Measurements from ENCODE around the gene C19orf12.
"Not testable (repeated sequence)": the region's sequence is repeated elsewhere in the genome, so short reads cannot be mapped to it uniquely, and the experiment has no call there.

The C19orf12 gene

DNA sequence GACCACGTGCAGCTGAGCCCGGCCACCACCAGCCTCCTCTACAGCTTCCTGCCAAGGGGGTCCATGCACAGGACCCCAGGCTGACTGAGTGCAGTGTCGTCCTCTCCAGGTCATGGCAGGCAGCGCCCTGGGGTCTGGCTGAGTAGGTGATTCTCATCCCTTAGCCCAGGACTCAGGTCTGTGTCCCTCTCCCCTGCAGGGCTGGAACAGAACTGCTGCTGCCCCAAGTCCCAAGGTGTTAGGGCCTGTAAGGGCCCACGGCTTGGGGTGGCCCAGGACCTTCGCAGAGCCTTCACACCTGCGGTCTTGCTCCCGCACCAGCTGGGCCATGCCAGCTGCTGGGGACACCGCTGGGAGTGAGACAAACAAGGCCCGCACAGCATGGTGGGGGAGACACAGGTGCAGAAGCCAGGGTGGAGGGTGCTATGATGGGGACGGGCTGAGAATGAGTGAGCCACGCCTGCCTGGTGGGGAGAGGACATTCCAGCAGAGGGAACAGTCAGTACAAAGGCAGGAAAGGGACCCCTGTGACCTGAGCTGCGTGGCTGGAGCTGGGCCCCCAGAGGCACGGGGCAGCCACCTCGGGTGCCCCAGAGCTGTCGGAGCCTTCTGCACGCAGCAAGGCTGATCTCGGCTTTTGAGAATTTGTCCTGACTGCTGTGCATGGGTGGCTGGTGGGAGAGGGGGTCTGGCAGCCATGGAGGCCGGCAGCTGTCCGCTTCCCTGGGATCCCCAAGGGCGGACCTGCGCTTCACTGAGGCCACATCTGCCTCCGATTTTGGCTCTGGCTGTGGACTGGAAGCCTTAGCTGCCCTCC is 37.9 kb downstream of the C19orf12 start:
- no peak for DNase-seq (ENCODE audit: low read depth)

DNA sequence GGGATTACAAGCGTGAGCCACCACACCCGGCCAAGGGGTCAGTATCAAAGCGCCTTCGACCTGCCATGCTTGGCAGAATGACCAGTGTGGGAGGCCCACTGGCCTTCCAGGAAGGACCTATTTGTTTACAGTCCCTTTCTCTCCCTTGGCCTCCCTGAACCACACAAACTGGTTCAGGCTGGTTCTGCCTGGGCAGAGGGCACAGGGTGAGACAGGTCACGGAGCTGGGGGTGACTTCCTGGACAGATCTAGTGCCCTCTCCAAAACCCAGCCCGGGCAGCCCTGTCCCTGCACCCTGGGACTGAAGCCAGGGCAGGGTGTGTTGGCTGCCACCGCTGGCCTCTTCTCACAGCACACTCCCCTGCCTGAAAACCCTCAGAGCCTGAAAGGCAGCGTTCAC is 38.5 kb downstream of the C19orf12 start:
- no peak for DNase-seq (ENCODE audit: low read depth)

DNA sequence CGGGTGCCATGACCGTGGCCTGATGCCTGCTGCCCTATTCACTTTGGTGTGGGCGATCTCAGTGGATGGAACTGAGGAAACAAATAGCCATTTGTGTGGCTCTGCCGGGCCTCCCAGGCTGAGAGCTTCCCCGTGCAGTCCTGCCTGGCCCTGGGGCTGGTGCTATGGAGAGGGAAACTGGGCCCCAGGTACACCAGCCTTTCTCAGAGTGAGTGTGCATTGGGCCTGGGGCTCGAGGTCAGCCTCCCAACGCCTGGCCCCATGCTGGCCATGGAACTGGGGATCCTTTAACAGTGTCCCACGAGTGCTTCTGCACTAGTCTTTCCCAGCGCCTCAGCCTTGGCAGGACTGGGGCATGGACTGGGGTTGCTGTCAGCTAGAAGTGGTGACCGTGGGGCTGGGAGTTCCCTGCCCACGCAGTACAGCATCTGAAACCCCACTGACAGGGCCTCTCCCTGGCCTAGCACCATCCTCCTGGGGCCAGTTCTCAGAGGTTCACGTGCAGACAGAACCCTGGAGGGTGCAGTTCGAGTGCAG is 39.3 kb downstream of the C19orf12 start:
- DNase-seq (ENCODE audit: low read depth), result no peak

DNA sequence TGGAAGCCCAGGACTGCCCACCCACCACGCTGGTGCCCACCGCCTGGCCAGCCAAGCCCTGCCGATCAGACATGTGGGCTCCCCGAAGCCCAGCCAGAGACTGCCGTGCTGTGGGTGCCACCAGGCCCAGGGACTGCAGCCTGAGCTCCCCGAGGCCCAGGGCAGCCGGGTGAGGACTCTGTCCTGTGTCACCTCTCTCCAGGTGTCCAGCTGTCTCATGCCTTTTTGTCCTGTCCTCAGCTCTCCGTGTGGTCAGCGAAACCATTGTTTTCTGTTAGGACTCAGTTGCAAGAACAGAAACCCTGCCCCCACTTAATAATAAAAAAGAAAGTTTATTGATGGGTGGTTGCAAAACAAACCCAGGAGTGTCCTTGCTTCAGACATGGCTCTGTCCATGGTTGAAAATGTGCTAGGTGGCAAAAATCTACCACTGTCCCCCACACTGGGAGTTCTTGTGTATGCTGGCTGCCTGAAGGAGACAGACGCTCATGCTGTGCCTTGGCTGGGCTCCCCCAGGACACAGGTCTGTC is 39.9 kb downstream of the C19orf12 start:
- no peak for DNase-seq (ENCODE audit: low read depth)

DNA sequence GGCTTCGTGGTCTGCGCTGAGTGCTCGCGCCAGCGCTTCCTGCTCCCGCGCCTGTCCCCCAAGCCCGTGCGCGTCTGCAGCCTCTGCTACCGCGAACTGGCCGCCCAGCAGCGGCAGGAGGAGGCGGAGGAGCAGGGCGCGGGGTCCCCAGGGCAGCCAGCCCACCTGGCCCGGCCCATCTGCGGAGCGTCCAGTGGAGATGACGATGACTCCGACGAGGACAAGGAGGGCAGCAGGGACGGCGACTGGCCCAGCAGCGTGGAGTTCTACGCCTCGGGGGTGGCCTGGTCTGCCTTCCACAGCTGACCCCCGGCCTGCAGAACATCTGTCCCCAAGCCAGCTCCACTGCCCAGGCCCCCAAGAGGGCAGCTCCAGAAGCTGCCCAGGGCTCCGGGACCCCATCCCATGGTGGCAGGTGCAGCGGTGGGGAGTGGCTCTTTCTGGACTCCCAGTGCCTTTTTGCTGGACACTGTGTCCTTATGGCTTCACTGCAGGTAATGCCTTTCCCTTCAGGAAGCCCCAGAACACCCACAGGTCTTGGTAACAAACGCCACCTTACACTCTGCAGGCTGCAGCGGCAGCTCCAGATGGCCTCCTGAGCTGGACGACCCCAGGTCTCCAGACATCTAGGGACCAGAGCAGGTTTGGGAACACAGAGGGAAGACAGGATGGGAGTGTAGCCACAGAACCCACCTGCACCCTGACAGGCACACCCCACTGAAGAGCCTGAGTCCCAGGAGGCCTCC is 40.5 kb downstream of the C19orf12 start:
- no peak for DNase-seq (ENCODE audit: low read depth)

DNA sequence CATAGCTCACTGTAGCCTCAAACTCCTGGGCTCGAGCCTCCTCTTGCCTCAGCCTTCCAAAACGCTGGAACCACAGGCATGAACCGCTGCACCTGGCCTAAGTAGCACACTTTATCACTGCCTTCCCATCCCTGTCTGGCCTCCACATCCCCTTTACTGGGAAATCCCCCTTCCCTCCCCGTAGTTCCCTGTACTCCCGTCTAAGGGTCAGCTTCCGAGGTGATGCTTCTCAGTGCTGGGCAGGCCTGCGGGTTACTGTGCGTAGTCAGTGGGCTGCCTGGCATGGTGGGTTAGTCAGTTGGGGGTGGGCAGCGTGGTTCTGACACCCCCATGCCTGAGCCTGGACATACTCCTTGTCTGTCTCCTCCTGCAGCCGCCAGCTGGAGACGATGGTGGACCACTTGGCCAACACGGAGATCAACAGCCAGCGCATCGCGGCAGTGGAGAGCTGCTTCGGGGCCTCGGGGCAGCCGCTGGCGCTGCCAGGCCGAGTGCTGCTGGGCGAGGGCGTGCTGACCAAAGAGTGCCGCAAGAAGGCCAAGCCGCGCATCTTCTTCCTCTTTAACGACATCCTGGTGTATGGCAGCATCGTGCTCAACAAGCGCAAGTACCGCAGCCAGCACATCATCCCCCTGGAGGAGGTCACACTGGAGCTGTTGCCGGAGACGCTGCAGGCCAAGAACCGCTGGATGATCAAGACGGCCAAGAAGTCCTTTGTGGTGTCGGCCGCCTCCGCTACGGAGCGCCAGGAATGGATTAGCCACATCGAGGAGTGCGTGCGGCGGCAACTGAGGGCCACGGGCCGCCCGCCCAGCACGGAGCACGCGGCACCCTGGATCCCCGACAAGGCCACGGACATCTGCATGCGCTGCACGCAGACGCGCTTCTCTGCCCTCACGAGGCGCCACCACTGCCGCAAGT is 41.4 kb downstream of the C19orf12 start:
- no peak for DNase-seq (ENCODE audit: low read depth)

DNA sequence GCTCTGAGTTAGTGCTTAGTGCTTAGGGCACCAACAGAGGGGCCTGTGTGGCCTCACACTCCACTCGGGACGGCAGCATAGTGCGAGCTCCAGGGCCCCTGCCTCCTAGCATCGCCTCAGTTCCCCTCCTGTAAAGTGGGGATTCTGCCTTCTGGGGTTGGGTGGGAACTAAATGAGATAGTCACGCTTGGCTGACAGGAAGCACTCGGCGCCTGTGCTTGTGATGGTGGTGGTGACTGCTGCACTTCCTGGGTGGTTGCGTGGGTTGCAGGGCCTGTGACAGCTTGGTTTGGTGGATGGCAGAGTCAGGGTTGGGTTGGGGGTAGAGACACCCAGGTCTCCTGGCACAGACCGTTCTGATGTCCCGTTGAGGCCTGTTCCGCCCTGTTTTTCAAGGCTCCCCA is 42.1 kb downstream of the C19orf12 start:
- peak; percentile 62 for DNase-seq (ENCODE audit: low read depth)

DNA sequence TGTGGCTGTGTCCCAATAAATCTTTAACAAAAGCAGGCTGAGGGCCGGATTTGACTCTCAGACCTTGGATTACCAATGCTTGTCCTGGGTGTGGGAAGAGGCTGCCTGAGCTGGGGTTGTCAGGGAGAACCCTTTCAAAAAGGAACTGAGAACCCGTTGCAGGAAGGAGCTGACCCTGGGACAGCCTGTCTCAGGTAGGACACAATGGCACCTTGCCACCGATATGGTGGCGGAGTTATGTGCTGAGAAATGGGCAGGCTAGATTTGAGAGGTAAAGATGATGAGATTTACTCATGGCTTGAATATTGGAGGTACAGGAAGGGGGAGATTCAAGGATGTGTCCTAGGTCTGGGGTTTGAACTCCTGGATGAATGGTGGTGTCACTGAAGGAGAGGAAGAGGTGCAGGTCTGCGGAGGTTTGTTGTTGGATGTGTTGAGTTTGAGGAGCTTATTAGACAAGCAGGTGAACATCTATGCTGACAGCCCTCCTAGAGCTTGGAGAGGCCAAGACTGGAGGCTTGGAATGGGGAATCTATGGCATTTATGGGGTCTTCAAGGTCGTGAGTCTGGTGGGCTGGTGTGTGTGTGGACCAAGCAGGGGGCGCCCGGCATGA is 42.6 kb downstream of the C19orf12 start:
- DNase-seq (ENCODE audit: low read depth), result no peak

DNA sequence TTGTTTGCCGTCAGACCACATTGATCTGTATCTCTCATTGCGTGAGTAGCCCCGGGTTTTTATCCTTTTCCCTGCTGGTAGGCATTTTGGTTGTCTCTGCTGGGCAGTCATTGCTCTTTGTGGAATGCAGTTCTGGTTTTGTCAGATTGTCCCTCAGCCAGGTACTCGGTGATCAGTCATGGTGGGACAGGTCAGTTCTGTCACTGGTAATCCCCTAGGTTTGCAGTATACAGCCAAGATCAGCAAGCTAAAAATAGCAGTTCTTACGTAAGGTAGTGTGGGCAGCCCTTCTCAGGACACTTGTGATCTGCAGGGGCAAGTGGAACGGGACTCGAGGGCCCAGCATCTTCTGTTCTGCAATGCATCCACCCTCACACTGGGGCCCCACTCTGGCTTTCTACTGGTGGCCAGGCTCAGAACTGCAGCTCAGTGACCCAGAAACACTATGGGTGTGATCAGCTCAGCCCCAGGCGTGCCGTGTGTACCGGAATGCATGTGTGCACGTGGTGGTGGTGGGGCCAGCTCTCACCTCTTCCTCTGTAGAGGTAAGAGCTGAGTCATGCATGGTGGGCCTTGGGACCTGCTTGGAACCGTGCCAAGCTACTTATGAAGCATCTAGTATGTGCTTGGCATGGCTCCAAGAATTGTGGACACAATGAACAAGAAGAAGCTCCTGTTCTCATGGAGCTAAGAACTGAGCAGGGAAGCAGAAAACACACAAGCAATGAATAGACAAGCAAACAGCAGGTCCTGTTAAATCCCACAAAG is 43.5 kb downstream of the C19orf12 start:
- DNase-seq (ENCODE audit: low read depth), result peak; percentile 54

DNA sequence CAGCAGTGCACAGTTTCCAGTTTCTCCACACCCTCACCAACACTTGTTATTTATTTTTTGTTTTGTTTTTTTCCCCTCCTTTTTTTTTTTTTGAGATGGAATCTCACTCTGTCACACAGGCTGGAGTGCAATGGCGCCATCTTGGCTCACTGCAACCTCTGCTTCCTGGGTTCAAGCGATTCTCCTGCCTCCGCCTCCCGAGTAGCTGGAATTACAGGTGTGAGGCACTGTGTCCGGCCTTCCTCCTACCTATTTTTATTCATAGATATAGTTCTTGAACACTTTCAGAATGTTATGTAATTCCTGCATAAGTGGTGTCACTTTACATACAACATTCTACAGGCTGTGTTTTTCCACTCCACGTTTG is 44.1 kb downstream of the C19orf12 start:
- not testable (repeated sequence) for DNase-seq (ENCODE audit: low read depth)

DNA sequence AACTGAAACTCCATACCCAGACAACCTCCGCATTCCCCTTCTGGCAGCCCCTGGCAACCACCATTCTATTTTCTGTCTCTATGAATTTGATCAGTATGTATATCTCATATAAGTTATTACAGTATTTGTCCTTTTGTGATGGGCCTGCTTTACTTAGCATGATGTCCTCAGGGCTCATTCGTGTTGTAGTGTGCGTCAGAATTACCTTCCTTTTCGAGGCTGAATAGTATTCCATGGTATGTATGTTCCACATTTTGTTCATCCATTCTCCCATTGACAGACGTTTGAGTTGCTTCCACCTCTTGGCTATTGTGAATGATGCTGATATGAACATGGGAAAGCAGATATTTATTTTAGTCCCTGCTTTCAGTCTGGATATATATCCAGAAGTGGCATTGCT is 44.8 kb downstream of the C19orf12 start:
- DNase-seq (ENCODE audit: low read depth), result no peak

DNA sequence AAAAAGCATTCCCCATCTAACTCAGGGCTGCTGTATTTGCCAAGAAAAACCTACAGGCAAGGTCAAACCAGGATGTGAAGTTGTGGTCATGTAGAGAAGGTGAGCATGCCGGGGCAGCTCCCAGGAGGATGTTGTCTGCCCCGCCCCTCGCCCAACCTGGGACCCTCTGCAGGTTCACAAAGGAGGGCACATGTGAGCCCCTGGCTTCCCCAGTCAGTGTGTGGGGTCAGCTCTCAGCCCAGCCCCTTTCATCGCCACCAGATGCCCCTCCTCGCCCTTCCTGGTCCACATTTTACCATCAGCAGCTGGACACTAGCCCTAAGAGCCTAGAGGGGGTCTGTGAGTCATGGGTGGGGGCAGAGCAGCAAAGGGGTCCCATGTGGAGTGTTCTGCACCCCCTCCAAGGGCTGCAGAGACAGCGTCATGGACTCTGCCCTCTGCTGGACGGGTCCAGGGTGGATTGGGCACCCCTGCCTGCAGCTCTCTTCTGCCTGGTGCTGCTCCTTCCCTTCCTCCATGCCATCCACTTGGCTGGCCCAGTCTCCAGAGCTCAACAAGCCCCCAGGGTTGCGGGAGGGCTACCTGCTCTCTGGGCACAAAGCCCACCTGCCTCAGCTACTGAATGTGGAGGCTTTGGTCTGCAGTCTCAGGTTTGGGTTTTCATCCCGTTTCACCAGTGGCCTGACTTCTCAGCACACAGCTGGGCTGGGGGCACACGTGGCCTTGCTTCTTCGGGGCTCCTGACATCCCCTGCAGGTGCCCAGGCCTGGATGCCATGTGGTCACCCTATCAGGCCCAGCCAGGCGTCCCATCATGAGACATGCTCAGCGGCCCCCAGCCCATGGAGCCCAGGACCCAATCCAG is 46.1 kb downstream of the C19orf12 start:
- no peak for DNase-seq (ENCODE audit: low read depth)

DNA sequence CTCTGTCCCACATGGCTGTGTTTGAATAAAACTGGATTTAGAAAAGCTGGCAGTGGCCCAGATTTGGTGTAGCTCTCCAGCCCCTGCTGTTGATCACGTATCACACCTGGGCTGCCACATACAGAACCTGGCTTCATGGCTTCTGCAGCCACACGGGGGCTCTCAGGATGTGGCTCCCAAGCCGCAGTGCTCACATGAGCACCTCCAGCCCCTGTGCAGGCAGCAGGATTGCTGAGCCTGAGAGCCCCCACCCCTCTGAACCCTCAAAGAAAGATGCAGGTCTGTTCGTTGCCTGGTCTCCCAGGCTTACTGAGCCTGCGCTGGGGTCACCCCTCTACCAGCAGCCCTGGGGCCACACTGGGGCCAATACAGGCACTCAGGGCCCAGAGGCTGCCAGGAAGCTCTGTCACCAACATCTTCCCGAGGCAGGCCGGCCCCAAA is 47.1 kb downstream of the C19orf12 start:
- no peak for DNase-seq (ENCODE audit: low read depth)

DNA sequence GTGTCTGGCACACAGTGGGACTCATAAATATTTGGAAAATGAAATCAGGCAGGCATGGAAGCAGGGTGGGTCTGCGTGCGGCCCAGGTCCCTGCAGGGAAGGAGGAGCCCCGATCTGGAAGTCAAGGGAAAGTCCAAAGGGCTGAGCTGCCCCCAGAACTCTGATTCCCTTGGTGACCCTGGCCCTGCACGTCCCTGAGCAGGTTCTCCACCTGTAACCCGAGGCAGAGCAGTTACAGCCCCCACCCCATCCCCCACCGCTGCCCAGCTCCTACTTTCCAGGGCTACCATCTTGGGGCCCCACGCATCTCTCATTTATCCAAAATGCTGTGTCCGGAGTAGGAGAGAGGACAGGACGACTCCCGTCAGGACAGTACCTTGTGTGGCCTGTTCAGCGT is 47.7 kb downstream of the C19orf12 start:
- no peak for DNase-seq (ENCODE audit: low read depth)

DNA sequence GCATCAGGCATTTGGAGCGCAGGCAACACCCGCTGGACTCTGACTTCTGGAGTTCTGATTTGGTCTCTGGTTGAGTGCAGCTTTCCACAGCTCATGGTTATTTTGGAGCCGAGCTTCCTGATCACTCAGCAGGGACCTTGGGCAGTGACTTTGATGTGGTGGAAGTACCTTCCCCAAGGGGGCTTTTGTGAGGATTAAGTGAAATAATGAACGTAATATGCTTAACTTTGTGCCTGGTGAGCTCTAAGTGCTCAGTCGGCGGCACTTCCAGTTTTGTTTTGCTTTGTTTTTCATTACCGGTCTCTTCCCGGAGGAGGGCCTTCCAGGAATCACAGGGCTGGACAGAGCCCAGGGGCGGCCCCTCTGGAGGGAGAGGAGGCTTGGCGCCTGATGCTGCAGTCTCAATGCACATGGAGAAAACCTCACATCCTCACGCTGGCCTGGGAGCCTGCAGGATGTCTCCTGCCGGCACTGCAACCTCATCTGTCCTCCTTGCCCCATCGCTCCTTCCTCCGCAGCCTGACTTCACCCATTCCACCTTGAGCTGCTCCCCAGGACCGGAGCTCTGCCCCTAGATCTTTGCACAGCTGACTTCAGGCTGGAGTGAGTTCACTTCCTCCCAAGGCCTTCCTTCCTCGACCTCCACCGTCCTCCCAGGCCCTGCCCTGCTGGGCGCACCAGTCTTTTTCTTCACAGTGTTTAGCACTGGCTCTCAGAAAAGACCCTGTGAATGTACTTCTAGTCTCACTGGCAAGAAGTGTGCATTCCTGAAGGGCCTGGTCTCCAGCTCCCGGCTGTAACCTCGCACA is 48.3 kb downstream of the C19orf12 start:
- DNase-seq (ENCODE audit: low read depth), result no peak

DNA sequence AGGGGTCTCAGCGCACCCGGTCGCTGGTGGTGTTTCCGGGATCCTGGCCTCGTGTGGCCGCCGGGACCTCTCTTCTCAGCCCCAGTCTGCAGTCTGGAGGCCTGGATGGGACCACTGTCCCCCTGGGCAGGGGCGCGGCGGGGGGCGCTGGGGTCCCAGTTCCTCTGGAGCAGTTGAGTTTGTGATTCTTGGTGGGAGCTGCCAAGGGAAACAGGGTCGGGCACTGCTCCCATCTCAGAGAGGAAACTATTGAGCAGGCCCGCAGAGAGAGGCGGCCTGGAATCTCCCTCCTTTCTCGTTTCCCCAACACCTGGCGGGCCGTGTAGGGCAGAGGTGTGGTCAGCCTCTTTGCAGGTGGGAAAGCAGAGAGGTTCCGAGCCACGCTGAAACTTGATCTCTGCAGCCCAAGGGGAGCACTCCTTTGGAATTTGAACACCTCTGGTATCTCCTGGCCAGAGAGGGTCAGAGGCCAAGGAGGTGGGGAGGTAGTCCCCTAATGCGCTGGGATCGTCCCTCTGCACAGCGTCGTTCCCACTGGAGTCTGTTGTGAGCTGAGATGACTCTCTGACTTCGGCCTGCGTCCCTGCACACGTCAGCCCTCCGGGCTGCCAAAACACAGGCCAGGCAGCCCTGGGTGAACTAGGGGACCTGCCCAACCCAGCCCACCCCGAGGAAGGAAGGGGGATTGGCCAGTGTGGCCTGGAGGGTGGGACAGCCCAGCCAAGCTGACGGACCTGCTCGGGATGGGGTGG is 49.1 kb downstream of the C19orf12 start:
- DNase-seq (ENCODE audit: low read depth), result no peak

DNA sequence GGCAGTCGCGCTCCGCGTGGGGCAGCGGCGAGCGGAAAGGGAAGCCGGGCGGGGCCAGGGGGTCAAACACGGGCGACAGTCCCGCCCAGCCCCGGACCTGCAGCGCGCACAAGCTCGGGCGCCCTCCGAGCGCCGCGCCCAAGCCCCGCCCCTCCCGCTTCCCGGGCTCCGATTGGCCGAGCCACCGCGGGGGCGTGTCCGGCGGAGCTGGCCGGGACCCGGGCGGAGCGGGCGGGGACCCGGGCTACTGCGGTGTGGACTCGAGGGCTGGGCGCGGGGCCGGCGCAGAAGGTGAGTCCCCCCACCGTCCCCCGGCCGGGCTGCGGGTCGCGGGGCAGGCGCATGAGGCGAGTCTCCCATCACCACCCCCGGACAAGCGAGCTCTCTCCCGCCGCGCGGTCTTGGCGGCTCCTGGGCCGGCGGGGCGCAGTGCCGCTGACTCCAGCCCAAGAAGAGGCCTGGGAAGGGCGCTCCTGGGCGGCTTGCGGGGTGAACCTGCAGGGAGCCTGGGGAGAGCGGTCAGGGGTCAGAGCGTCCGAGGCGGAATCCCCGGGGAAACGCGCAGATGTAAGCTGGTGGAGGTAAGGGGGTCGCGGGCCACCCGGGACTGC is 49.7 kb downstream of the C19orf12 start, which contains the start of gene PLEKHF1:
TSS of gene PLEKHF1 (plus strand) at position 247 of the 611 bp plus-strand sequence. CDS start 8,379 bp downstream, outside the sequence.
- peak; percentile 75 for DNase-seq (ENCODE audit: low read depth)

Measured in stimulated activated CD8-positive, alpha-beta memory T cell treated with anti-CD3 and anti-CD28 coated beads, Interleukin-15, amount 100 ng/mL, for 24 hours (primary cell).